ENCODE measurements around the gene ATG2B. TPM values are rescaled to one million over a fixed set of nuclear protein-coding genes. Genes with fewer than 3 reads are reported as not detected.

Gene ATG2B
- total and polyA plus RNA-seq, 10 donors, result 2.9 to 38.2 (median 29.8) TPM

GRCh38 chr14:96393071-96393691 is 30.0 kb upstream of the ATG2B start:
- no peak for DNase-seq
- H3K27ac ChIP-seq, result peak overlapping the region in 1 of 8 donors; percentile 82
- H3K9me3 ChIP-seq, result no peaks in the 10 kb centered on the region
- no peaks in the 10 kb centered on the region for H3K36me3 ChIP-seq
- 92 to 97% (median 94%) methylated on average over 5 of the region's 5 CpGs for WGBS, 5 donors
- intact Hi-C loops (cut with DNase I; ENCODE audit: low total_unique reads), result no loop called here
- TF ChIP-seq, protein P1, sequence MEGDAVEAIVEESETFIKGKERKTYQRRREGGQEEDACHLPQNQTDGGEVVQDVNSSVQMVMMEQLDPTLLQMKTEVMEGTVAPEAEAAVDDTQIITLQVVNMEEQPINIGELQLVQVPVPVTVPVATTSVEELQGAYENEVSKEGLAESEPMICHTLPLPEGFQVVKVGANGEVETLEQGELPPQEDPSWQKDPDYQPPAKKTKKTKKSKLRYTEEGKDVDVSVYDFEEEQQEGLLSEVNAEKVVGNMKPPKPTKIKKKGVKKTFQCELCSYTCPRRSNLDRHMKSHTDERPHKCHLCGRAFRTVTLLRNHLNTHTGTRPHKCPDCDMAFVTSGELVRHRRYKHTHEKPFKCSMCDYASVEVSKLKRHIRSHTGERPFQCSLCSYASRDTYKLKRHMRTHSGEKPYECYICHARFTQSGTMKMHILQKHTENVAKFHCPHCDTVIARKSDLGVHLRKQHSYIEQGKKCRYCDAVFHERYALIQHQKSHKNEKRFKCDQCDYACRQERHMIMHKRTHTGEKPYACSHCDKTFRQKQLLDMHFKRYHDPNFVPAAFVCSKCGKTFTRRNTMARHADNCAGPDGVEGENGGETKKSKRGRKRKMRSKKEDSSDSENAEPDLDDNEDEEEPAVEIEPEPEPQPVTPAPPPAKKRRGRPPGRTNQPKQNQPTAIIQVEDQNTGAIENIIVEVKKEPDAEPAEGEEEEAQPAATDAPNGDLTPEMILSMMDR (IDR thresholded peaks at IDR 0.05 in 8 of 11, conservative IDR thresholded peaks at IDR 0.05 in 3 of 11), result no peak
- TF ChIP-seq POLR2A (IDR thresholded peaks at IDR 0.05) (no peak), POLR2AphosphoS5 (IDR thresholded peaks at IDR 0.05) (no peak)
- peaks cover 0 to 14% (median 0%) of the 10 kb centered on the region in 7 donors for H3K27me3 ChIP-seq (replicated peaks in 1 of 7)
- peak overlapping the region in 1 of 8 donors; percentile 82 for H3K4me3 ChIP-seq
- H3K4me1 ChIP-seq, result peaks cover 5 to 26% (median 19%) of the 10 kb centered on the region in 6 donors

- intact Hi-C loops (cut with DNase I; ENCODE audit: low total_unique reads), result no loop called here
- Histone ChIP-seq H3K27ac (peak overlapping the region in 7 of 8 donors; percentile 75 to 86 (median 78)), H3K36me3 (peaks cover 0 to 10% (median 2%) of the 10 kb centered on the region in 6 donors), H3K4me1 (peaks cover 5 to 26% (median 19%) of the 10 kb centered on the region in 6 donors), H3K27me3 (replicated peaks in 1 of 7) (peaks cover 0 to 14% (median 0%) of the 10 kb centered on the region in 7 donors), H3K9me3 (no peaks in the 10 kb centered on the region), H3K4me3 (peak overlapping the region; percentile 63 to 82 (median 76))
- TF ChIP-seq POLR2A (IDR thresholded peaks at IDR 0.05) (no peak), POLR2AphosphoS5 (IDR thresholded peaks at IDR 0.05) (peak in 1 of 3 donors; percentile 83)
- TF ChIP-seq, protein P1 (IDR thresholded peaks at IDR 0.05 in 8 of 11, conservative IDR thresholded peaks at IDR 0.05 in 3 of 11), result peak in 3 of 11 experiments; percentile 16 to 43 (median 36)
- DNase-seq, result peak; percentile 100
- WGBS, 5 donors, result 0 to 1% (median 1%) methylated on average over 37 to 79 of the region's 79 CpGs
These were observed 28.4 kb upstream of the ATG2B start for GRCh38 chr14:96391293-96392118.

DNA sequence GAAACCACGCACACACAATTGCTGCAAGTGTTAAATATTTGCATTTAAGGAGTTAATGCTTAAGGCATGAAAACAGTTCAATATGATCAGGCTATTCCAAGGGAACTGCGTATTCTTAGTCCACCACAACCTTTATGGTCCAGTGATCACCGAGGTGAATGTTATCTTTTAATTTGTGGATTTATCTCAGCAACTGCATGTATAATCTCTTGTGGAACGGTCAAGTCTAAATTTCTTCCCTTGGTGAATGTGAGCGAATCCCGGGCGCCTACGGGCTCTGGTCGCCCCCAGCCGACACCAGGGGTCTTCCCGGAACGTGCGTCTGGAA is 27.8 kb upstream of the ATG2B start:
- DNase-seq, result no peak
- Histone ChIP-seq H3K27ac (peak overlapping the region in 7 of 8 donors; percentile 1 to 82 (median 78)), H3K4me1 (peaks cover 5 to 26% (median 19%) of the 10 kb centered on the region in 6 donors), H3K9me3 (no peaks in the 10 kb centered on the region), H3K27me3 (replicated peaks in 1 of 7) (peaks cover 0 to 14% (median 0%) of the 10 kb centered on the region in 7 donors), H3K4me3 (peak overlapping the region; percentile 63 to 82 (median 76)), H3K36me3 (peaks cover 0 to 16% (median 3%) of the 10 kb centered on the region in 6 donors)
- 4 to 7% (median 5%) methylated on average over 12 to 13 of the region's 13 CpGs for WGBS, 5 donors
- TF ChIP-seq POLR2AphosphoS5 (IDR thresholded peaks at IDR 0.05), result no peak
- TF ChIP-seq, protein P1 (IDR thresholded peaks at IDR 0.05 in 8 of 11, conservative IDR thresholded peaks at IDR 0.05 in 3 of 11), result no peak
- no peak for TF ChIP-seq POLR2A (IDR thresholded peaks at IDR 0.05)
- intact Hi-C loops (cut with DNase I; ENCODE audit: low total_unique reads), result no loop called here

- Histone ChIP-seq H3K36me3 (peaks cover 3 to 58% (median 32%) of the 10 kb centered on the region in 6 donors), H3K9me3 (no peaks in the 10 kb centered on the region), H3K27me3 (replicated peaks in 1 of 7) (peaks cover 0 to 4% (median 0%) of the 10 kb centered on the region in 7 donors), H3K4me1 (peaks cover 0 to 2% (median 0%) of the 10 kb centered on the region in 6 donors), H3K4me3 (no peak overlapping the region), H3K27ac (no peak overlapping the region)
- WGBS, 5 donors, result 95 to 100% (median 95%) methylated on average over 3 of the region's 3 CpGs
- no peak for DNase-seq
- intact Hi-C loops (cut with DNase I; ENCODE audit: low total_unique reads), result no loop called here
- no peak for TF ChIP-seq POLR2AphosphoS5 (IDR thresholded peaks at IDR 0.05)
- no peak for TF ChIP-seq POLR2A (IDR thresholded peaks at IDR 0.05)
- TF ChIP-seq, protein P1 (IDR thresholded peaks at IDR 0.05 in 8 of 11, conservative IDR thresholded peaks at IDR 0.05 in 3 of 11), result no peak
These were observed 22.2 kb upstream of the ATG2B start for GRCh38 chr14:96385385-96385784.

Measured in spleen (tissue), 11 donors.